Fibroblast of skin of right quadriceps (primary cell): ENCODE data around the gene APOBEC3G.
A peak's percentile ranks its signal among the peaks of the same experiment; 100 is the strongest.

Source experiments
- DNase-seq: peaks from one replicate; pipeline ENCODE4 v3.0.0-alpha.2; 2013

The APOBEC3G gene

GRCh38 chr22:39128508-39128907 lies 51.4 kb downstream of the APOBEC3G start:
- no peak for DNase-seq

- DNase-seq, result no peak
Measured at GRCh38 chr22:39129081-39129480, 52.0 kb downstream of the APOBEC3G start.

- no peak for DNase-seq
Measured at GRCh38 chr22:39129746-39130145, 52.7 kb downstream of the APOBEC3G start.

GRCh38 chr22:39130152-39130704 lies 53.2 kb downstream of the APOBEC3G start:
- DNase-seq, result no peak

- no peak for DNase-seq
Measured at GRCh38 chr22:39130892-39131855, 54.1 kb downstream of the APOBEC3G start.

GRCh38 chr22:39132281-39132680 lies 55.2 kb downstream of the APOBEC3G start:
- DNase-seq, result no peak

GRCh38 chr22:39132871-39133524 lies 55.9 kb downstream of the APOBEC3G start:
- DNase-seq, result no peak

GRCh38 chr22:39133871-39134270 lies 56.8 kb downstream of the APOBEC3G start:
- no peak for DNase-seq

GRCh38 chr22:39134366-39135091 lies 57.5 kb downstream of the APOBEC3G start:
- no peak for DNase-seq

- peak; percentile 40 for DNase-seq
Measured at GRCh38 chr22:39135092-39135896, 58.2 kb downstream of the APOBEC3G start.

- DNase-seq, result no peak
Measured at GRCh38 chr22:39136317-39136716, 59.2 kb downstream of the APOBEC3G start.
